NCI-H226 (cell line): ENCODE data around the gene DMBT1.
A peak's percentile ranks its signal among the peaks of the same experiment; 100 is the strongest.
"Not testable (repeated sequence)": the region's sequence is repeated elsewhere in the genome, so short reads cannot be mapped to it uniquely, and the experiment has no call there.

Source experiments
- DNase-seq: peaks from one replicate; pipeline ENCODE4 v3.0.0-alpha.2; 2015

Gene DMBT1

DNA sequence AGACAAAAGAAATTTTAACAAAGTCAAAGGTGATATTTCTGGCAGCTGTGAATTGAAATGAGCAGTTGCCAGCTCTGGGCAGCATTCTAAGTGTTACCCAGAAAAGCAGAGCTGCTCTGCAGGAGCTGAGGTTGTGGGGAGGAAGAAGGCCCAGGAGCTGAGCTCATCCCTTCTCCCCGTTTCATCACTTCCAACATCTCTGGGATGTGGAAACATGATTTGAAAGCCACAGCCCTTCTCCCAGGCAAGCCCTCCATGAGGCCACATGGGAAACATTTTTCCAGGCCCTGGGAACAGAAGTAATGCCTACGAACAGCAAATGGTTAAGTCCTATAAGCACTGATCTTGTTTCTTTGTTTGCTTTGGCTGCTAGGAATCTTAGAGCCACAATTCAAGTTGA, 10.9 kb upstream of the DMBT1 start:
- DNase-seq: no peak

DNA sequence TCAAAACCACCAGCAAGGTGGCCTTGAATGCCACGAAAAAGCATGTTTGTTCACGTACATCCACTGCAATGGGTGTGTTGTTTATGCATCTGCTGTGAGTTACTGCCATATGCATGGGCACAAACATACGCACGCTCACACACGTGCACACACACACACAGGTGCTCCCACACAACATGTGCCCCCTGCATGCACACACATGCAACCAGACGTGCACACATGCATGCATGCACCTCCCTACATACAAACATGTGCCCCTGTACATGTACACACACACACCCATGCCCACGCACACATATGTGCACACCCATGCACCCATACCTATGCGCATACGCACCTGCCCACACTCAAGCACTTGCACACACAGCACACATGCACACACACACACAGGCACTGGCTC, 10.1 kb upstream of the DMBT1 start:
- no peak for DNase-seq

DNA sequence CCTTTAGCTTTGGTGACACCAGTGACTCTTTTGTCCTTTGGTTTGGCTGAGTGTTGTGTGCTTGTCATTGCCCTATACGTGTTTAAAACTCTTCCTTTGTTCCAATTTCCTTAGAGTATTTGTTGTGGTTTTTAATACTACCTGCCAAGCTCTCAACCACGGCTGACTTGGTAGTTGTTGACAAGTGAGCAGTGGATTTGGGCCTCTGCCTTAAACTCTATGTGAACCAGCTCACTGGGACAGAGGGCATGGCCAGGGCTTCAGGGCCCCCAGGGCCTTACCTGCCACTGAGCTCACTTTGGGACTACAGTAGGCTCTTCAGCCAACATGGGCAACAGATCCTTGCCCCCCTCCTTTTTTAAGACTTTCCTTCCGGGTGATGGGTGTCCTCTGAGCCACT, 9.6 kb upstream of the DMBT1 start:
- DNase-seq: no peak

DNA sequence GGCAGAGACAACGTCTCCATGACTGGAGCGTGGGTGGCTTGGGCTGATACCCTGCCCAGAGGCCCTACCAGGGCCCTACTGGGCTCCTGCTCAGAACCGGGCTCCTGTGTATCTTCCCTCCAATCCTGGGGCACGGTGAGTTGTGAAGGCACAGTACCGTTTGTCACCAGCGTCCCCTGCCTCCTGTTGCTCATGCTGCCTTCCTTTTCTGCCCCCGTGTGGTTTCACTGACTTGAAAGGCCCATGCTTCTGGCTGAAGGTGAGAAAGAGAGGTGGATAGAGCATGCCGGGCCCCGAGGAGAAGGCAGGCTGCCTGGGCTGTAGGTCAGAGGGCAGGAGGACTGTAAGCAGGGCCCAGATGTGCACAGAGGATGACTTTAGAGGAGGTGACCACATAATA, 9.1 kb upstream of the DMBT1 start:
- no peak for DNase-seq

DNA sequence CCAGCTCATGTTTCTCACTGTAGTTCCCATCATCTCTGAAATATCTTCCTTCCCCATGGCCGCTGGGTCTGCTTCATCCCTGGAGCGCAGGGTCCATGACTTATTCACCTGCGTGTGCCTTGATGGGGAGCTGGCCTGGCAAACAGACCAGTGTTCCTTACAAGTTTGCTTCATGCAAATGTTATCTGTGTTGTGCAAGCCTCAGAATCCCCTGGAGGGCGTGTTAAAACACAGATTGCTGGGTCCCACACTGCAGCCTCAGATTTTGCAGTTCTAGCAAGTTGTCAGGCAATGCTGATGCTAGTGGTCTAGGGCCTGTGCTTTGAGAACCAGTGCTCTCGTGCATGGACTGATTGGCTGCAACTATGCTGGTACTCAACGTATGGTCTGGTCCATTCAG, 7.2 kb upstream of the DMBT1 start:
- DNase-seq: no peak

DNA sequence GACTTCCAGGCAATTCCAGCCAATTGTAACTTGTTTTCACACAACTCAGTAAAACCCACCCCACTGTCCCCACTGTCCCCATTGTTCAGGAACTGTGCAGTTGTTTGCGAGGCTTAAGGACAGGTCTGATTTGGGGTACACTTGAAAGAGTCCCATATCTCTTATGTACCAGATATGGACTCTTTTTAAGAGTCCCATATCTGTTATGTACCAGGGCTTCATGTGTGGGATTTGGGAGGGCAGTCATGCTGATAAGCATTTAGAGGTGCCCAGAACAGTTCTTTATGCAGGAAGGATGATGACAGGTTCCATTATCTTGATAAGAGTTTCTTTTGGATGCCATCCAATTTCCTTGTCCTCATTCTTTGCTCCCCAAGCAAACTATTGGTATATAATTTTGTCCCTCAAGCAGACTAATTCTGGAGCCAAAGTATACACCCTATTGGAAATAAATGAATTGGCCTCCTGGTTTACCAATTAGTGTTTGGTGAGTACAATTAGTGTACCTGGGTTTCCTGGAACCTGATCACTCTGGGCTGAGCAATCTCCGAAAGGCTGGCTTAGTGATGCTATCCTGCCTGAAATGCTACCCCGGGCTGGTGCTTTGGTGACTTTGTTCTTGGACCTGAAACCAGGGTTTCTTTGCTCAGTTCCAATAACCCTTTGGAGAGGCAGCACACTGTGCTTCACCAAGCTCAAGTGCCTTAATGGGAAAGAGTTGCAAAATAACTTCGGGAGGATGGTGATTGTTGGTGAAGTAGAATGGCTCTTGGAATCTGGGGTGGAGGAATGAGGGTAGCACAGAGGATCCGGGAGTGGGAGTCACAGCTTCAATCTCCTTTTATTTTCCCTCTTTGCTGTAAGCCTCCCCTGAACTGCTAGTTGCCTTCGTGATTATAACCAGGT, 6.2 kb upstream of the DMBT1 start:
- DNase-seq: no peak

DNA sequence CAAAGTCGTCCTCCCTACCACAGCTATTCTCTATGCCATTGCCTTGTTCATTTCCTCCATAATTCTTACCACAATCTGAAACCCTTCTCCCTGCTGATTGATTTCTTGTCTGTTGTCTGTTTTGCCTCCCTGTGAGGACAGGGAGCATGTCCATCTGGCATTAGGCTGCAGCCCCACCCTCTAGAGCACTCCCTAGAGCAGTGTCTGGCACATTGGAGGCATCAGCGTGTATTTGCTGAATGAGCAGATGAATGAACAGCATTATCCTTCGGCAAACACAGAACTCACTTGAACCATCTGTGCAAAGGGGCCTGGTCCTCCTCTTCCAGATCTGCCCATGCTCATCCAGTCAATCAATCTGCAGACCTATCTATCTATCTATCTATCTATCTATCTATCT, 5.1 kb upstream of the DMBT1 start:
- no peak for DNase-seq

DNA sequence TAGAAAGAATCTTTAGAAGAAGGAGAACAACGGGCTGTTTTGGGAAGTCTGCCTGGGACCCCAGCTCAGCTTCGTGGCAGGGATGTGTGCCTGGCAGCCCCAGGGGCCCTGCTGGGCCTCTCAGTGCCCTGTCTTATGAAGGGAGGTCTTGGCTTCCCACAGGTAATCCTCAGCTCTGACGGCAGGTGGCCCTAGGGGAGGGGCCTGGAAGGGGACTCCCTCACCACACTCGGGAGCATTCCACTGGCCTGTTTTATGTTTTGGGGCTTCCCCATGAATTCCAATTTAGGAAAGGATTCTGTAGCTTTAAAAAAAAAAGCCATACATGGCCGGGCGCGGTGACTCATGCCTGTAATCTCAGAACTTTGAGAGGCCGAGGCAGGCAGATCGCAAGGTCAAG, 3.0 kb upstream of the DMBT1 start:
- no peak for DNase-seq

DNA sequence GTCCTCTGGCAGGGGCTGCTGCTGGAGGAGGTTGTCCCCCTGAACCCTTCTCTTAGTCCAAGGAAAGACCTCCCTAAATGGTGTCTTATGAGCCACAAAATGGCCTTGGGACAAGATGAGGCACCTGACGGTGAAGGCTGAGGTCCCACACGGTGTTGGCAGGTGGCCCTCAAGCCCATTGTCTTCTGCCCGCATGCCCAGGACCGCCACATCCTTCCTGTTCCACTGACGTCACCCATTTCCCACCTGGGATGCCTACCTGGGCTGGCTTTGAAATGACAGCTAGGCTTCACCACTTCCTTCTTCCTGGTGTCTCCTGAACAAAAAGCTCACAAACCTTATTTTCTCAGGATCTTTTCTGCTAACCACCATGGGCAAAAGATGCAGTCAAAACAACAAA, 2.1 kb upstream of the DMBT1 start:
- DNase-seq: no peak

DNA sequence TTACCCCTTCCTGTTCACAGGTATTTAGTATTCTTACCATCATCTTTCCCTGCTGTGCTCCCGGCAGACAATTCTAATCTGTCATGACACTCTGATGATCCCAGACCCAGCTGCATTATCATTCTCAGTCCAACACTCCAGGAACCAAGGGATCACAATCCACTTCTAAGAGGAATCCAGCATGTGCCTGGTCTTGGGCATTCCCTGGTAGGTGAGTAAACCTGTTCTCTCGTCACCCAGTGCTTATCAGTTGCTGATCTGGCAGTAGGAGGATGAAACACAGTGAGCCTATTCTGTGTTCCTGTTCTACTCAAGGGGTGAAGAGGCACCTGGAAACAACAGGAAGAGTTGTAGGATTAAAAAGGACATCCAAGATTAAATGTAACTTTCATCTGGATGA, 1.3 kb upstream of the DMBT1 start:
- DNase-seq: no peak

DNA sequence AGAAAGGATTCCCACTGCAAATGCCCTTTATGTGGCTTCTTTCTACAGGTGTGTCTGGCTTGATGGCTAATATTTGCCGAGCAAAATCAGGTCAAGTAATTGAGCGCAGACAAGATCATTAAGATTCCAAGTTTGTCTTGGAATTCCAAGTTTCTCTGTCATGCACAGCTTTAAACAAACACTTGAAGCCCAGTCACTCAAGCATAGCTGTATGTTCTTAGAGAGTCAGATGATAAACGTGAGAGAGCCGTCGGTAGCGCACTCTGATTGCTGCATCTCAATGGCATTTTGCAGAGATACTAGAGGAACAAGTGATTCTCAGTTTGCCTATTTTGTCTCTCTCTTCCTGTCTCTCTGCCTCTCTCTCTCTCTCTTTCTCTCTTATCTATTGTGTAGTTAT, 658 bp downstream of the DMBT1 start:
- no peak for DNase-seq

DNA sequence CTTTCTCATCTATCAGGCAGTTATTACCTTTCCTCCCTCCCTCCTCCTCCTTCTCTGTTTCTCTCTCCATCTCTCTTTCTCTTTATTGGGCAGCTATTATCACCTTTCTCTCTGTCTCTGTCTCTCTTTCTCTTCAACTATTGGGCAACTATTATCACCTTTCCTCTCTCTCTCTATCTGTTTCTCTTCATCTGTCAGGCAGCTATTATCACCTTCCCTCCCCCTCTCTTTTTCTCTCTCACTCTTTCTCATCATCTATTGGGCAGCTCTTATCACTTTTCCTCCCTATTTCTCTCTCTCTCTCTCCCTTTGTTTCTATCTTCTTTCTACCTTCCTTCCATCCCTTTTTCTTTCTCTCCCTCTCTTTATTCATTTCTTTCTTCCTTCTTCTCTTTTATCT, 1.2 kb downstream of the DMBT1 start:
- DNase-seq: no peak

DNA sequence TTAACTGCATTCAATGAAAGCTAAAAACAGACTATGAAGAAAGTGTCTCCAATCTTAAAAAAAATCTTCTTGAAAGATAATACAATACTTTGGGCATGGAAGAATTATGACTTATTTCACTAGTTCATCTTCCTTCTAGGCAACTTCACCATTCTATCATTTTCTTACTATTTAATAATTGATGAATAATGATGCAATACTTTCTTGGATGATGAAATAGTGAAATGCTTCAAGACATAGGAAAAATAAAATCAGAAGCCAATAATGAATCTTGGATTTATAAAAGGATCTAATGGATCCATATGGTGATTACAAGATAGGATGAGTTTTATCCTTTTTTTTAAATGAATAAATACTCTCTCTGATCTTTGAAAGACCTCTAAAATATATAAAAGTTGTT, 4.4 kb downstream of the DMBT1 start:
- DNase-seq: no peak

DNA sequence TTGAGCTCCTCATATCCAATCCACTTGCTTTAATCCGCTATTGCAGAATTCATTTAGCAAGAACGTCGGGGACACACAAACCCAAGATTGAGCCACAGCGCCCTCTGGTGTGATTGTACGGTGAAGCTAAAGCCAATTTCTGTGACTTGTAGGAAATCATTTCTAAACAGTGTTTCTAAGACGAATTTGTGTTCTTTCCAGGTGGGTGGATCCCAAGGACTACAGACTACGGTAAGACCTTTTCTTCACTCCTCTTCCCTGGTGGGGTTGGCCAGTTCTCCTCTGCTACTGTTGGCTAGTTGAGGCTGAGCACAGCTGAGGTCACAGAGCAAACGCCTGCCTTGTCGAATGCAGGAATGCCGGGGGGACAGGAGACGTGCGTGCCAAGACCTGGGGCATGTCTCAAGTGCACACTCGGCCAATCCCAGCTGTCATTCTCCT, 5.2 kb downstream of the DMBT1 start:
- DNase-seq: peak; percentile 40

DNA sequence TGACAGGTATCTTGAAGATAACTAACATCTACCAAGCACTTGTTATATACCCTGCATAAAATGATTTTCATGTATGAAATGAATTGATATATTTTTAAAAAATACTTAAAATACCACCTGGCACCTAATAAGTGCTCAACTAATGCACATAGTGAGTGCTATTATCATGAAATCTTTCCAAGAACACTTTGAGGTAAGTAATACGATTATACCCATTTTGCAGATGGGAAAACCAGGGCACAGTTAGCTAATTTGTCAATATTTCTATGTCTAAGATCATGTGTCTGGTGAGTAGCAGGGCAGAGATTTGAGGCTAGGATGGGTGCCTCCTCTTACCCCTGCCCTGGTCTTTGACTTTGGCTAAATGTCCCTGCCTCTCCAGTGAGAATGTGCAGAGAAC, 6.1 kb downstream of the DMBT1 start:
- no peak for DNase-seq

DNA sequence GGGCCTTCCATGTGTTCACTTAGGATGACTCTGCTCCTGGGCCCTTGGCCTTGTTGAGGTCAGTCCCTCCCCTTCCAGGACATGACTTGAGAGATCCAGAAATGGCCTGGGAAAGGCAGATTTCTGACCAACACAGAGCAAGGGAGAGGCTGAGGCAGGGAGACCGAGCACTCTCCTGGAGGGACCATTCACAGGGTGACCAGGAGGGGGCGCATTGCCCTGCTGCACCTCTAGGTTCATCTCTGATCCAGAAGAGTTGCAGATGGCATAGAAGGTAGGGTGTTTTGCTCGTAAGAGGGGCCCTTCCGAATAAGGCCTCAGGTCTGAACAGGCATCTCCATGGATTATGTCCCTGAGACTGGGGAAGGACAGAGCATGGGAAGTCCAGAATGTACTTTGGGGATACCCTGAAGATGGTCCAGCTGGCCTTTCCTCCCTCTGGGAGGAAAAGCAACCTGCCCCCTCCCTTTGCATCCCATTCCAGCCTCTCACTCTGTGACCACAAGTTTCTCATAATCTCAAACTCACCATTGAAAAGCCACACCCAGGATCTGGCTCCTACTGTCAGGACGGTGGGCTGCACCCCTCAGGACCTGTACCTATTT, 6.6 kb downstream of the DMBT1 start:
- no peak for DNase-seq

DNA sequence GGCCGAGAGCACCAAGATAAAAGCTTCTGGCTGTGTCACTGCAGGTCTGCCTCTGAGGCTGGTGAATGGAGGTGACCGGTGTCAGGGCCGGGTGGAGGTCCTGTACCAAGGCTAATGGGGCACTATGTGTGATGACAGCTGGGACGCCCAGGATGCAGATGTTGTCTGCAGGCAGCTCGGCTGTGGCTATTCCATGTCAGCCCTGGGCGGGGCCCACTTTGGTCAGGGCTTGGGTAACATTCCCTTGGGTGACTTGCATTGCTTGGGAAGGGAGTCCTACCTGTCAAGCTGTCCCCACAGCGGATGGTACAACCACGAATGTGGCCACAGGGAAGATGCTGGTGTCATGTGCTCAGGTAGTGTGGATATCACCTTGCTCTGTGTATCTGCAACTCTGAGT, 8.0 kb downstream of the DMBT1 start:
- no peak for DNase-seq

DNA sequence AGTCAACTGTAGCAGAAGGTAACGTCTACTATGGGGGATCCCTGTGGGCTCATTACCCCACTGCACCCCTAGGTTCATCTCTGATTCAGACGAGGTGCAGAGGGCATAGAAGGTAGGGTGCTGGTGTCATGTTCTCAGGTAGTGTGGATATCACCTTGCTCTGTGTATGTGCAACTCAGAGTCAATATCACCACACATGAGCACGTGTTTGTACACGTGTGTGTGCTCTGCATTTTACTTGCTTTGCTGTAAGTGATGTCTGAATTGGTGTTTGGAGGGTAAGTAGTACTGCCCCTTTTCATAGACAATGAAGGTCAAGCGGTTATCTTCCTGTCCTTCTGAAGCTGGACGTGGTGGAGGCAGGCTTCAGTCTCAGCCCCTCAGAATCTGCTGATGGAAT, 10.4 kb downstream of the DMBT1 start:
- DNase-seq: no peak

DNA sequence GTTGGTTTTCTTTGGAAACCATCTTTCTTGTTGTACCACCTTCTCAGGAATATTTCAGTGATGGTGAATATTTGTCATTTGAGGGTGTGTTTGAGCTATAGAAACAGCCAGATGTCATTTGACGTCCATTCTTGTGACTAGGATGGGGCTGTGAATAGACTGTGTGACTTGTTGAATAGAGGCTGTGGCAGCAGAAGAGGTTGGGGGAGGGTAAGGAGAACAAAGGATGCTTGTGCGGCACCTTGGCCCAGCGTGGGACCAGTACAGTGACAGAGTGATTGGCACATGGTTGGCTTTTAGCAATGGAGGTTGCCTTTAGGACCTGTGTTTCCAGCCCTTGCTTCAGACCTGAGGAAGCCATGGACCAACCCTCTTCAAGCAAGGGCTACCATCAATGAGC, 11.3 kb downstream of the DMBT1 start:
- no peak for DNase-seq

DNA sequence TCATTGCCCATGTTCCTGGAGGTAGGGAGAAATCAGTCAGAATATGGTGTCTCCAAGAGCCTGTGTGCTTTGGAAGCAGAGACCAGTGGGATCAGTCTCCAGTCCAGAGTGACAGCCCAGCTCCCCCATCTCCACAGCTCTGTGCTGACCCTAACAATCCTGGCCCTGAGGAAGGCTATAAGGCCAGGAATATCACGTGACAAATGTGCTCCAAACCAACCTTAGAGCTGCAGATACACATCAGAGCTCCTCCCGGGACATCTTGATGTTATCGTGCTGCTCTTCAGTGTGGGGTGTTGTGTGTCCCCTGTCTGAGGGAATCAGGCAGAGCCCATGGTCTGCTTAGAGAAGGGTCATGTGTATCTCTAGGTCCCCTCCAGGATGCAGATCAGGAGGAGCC, 15.2 kb downstream of the DMBT1 start:
- DNase-seq: no peak

DNA sequence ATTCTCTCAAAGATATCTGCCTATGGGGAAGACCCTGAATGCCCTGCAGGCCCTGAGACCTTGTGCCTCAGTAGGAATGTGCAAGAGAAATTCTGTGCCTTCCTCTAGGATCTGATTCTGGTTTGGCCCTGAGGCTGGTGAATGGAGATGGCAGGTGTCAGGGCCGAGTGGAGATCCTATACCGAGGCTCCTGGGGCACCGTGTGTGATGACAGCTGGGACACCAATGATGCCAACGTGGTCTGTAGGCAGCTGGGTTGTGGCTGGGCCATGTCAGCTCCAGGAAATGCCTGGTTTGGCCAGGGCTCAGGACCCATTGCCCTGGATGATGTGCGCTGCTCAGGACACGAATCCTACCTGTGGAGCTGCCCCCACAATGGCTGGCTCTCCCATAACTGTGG, 15.7 kb downstream of the DMBT1 start:
- DNase-seq: no peak

DNA sequence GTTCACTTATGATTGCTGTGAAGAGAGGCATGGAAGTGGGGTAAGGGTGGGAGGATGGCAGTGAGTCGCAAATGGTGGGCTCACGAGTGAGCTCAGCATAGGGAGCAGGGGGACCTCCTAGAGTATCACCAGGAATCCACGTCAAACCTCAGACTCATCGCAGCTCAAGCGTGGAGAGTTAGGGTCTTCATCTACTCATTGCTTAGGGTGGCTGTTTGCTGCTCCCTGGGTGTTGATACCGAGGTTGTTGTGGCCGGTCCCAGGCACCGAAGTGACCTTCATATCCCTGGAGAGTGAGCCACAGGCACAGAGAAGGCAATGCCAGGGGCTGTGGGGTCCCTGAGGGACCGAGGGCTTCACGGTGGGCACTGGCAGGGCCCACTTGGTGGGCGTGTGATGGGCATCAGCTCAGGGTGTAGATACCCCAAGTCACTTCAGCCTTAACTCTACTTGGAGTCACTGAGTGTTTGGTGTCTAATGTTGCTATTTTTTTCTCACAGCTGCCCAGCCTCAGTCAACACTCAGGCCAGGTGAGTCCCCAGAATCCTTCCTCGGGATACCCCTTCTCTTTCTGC, 16.8 kb downstream of the DMBT1 start:
- no peak for DNase-seq

DNA sequence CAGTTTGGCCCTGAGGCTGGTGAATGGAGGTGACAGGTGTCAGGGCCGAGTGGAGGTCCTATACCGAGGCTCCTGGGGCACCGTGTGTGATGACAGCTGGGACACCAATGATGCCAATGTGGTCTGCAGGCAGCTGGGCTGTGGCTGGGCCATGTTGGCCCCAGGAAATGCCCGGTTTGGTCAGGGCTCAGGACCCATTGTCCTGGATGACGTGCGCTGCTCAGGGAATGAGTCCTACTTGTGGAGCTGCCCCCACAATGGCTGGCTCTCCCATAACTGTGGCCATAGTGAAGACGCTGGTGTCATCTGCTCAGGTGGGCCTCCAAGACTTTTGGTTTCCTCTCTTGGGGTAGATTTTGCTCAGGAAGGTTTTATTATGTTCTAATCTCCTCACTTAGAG, 25.5 kb downstream of the DMBT1 start:
- not testable (repeated sequence) for DNase-seq

DNA sequence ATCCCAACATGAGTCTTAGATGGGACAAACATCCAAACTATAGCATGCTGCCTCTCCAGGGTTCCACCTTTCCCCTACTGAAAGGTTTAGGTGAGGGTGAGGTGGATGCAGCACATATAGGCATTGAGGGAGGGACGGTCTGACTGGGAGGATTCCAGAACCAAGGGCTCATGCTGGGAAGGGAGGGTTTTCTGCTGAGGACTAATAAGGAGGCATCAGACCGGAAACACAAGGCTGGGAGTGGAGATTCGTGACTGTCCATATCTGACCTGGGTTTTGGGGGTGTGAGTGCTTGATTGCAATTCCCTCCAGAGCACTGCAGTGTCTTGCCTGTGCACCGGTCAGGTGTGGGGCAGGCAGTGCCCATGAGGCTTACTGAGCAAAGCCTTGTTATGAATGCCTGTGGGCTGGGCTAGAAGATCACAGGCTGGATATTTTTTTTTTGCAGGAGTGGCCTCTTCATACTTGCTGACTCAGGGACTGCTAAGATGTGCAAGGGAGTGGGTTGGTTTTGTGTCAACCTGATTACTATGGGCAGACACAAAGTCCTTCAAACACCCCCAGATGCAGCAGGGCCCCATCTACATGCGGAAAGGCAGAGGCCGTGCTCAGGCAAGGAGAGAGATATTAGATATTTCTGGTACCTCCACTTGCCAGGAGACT, 26.7 kb downstream of the DMBT1 start:
- DNase-seq: no peak
